HFF-Myc (cell line): ENCODE data around the gene PHACTR2.
"Not testable (repeated sequence)": the region's sequence is repeated elsewhere in the genome, so short reads cannot be mapped to it uniquely, and the experiment has no call there.

Source experiments
- DNase-seq: peaks from one replicate; pipeline ENCODE4 v3.0.0-alpha.2; 2011; ENCODE audit warnings: low read depth; ENCODE audit errors: extremely low read depth
- H3K4me3 ChIP-seq: replicated peaks from 2 replicates; pipeline ENCODE4 v1.5.1; 2011; ENCODE audit warnings: low read depth, mild to moderate bottlenecking, control low read depth, low read length
- CTCF ChIP-seq: IDR thresholded peaks from 2 replicates; pipeline ENCODE4 v1.5.1; 2012; ENCODE audit warnings: mild to moderate bottlenecking, low read depth, low read length, control low read depth; ENCODE audit errors: missing control alignments

The PHACTR2 gene

GRCh38 chr6:143857651-143858050, 179.9 kb downstream of the PHACTR2 start:
- TF ChIP-seq CTCF = no peak
- no peak overlapping the region for H3K4me3 ChIP-seq
- no peak for DNase-seq

- TF ChIP-seq CTCF = no peak
- no peak for DNase-seq
- no peak overlapping the region for H3K4me3 ChIP-seq
These were observed 182.3 kb downstream of the PHACTR2 start for GRCh38 chr6:143859891-143860660.

- no peak for DNase-seq
- no peak for TF ChIP-seq CTCF
- no peak overlapping the region for H3K4me3 ChIP-seq
These were observed 186.0 kb downstream of the PHACTR2 start for GRCh38 chr6:143863771-143864170.

GRCh38 chr6:143864234-143864633, 186.5 kb downstream of the PHACTR2 start, which contains the start of gene ZC2HC1B:
Gene ZC2HC1B, plus strand, starts transcription at chr6:143864474. Its CDS starts 66 bp downstream, at chr6:143864540.
- H3K4me3 ChIP-seq = no peak within 1 kb of the TSS
- DNase-seq = no peak
- no peak for TF ChIP-seq CTCF

- TF ChIP-seq CTCF = no peak
- no peak overlapping the region for H3K4me3 ChIP-seq
- no peak for DNase-seq
These were observed 189.5 kb downstream of the PHACTR2 start for GRCh38 chr6:143867236-143867635.

- H3K4me3 ChIP-seq, DNase-seq: not testable (repeated sequence)
These were observed 191.0 kb downstream of the PHACTR2 start for GRCh38 chr6:143868808-143869207.

- not testable (repeated sequence) for H3K4me3 ChIP-seq
These were observed 193.5 kb downstream of the PHACTR2 start for GRCh38 chr6:143871202-143871730.

GRCh38 chr6:143872201-143872600, 194.4 kb downstream of the PHACTR2 start:
- no peak for TF ChIP-seq CTCF
- DNase-seq = no peak
- H3K4me3 ChIP-seq = no peak overlapping the region

More at GRCh38 chr6:143871202-143871730, 193.5 kb downstream of the PHACTR2 start:
- DNase-seq = not testable (repeated sequence)

- DNase-seq, H3K4me3 ChIP-seq: not testable (repeated sequence)
These were observed 195.8 kb downstream of the PHACTR2 start for GRCh38 chr6:143873600-143873999.

GRCh38 chr6:143874503-143874902, 196.7 kb downstream of the PHACTR2 start:
- H3K4me3 ChIP-seq, DNase-seq: not testable (repeated sequence)
